Measurements from ENCODE around the gene PCDHA8. TPM values are rescaled to one million over a fixed set of nuclear protein-coding genes. Genes with fewer than 3 reads are reported as not detected.
A peak's percentile ranks its signal among the peaks of the same experiment; 100 is the strongest.
"Not testable (repeated sequence)": the region's sequence is repeated elsewhere in the genome, so short reads cannot be mapped to it uniquely, and the experiment has no call there.

PCDHA8 gene, protein sequence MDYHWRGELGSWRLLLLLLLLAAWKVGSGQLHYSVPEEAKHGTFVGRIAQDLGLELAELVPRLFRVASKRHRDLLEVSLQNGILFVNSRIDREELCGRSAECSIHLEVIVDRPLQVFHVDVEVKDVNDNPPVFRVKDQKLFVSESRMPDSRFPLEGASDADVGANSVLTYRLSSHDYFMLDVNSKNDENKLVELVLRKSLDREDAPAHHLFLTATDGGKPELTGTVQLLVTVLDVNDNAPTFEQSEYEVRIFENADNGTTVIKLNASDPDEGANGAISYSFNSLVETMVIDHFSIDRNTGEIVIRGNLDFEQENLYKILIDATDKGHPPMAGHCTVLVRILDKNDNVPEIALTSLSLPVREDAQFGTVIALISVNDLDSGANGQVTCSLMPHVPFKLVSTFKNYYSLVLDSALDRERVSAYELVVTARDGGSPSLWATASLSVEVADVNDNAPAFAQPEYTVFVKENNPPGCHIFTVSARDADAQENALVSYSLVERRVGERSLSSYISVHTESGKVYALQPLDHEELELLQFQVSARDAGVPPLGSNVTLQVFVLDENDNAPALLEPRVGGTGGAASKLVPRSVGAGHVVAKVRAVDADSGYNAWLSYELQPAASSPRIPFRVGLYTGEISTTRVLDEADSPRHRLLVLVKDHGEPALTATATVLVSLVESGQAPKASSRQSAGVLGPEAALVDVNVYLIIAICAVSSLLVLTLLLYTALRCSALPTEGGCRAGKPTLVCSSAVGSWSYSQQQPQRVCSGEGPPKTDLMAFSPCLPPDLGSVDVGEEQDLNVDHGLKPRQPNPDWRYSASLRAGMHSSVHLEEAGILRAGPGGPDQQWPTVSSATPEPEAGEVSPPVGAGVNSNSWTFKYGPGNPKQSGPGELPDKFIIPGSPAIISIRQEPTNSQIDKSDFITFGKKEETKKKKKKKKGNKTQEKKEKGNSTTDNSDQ
- polyA plus RNA-seq (2012; ENCODE audit: insufficient read depth, insufficient read length): not detected

DNA sequence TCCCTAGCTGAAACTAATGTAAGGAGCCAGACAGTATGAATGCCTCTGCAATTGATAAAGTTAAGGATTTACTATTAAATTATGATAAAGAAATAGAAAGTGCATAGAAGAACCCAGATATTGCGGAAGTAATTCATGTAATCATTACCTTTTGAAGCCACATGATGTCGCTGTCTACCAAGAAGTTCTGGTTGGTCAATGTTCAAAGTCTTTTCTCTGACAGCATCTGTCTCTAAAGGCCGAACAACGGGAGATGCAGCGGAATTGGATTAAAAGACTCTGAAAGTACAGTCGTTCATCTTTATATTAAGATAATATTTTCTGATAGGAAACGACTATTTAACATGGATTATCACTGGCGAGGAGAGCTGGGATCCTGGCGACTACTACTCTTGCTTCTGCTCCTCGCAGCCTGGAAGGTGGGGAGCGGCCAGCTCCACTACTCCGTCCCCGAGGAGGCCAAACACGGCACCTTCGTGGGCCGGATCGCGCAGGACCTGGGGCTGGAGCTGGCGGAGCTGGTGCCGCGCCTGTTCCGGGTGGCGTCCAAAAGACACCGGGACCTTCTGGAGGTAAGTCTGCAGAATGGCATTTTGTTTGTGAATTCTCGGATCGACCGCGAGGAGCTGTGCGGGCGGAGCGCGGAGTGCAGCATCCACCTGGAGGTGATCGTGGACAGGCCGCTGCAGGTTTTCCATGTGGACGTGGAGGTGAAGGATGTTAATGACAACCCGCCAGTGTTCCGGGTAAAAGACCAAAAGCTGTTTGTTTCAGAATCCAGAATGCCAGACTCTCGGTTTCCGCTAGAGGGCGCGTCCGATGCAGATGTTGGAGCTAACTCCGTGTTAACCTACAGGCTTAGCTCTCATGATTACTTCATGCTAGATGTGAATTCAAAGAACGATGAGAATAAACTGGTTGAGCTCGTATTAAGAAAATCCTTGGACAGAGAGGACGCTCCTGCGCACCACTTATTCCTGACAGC, at the start of gene PCDHA8:
Gene PCDHA8, plus strand, starts transcription at position 210 of the 985 bp plus-strand sequence. Its CDS starts 135 bp downstream, at position 345.
- peak; percentile 42 for DNase-seq (ENCODE audit: low read depth, low spot score)
- peak within 1 kb of the TSS; percentile 32 for H3K4me3 ChIP-seq (ENCODE audit: low read length)

DNA sequence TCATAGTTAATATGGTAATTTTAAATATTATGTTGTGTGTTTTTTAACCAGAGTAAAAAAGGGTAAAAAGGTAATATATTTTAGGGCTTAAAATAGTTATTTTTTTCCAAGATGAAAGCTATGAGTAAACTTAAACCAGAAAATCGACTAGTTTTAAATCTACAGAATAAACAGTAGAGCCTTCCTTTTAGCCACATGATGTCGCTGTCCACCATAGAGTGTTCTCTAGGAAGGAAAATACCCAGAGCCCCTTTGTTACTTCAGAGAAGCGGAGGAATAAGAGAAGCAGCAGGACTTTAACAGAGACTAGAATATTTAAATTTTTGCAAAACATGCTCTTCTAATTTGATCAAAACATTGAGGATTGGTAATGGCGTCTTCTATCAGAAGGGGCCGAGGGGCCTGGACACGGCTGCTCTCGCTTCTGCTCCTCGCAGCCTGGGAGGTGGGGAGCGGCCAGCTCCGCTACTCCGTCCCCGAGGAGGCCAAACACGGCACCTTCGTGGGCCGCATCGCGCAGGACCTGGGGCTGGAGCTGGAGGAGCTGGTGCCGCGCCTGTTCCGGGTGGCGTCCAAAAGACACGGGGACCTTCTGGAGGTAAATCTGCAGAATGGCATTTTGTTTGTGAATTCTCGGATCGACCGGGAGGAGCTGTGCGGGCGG, 46.3 kb upstream of the PCDHA8 start, which contains the start of gene PCDHA2:
Gene PCDHA2, plus strand, starts transcription at position 258 of the 664 bp plus-strand sequence.
- DNase-seq (ENCODE audit: low read depth, low spot score): no peak
- H3K4me3 ChIP-seq (ENCODE audit: low read length): no peak within 1 kb of the TSS

DNA sequence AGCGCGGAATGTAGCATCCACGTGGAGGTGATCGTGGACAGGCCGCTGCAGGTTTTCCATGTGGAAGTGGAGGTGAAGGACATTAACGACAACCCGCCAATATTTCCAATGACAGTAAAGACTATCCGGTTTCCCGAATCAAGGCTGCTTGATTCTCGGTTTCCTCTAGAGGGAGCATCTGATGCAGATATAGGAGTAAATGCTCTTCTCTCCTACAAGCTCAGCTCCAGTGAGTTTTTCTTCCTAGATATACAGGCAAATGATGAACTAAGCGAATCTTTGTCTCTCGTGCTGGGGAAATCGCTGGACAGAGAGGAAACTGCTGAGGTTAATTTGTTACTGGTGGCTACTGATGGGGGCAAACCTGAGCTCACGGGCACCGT, 45.7 kb upstream of the PCDHA8 start:
- H3K4me3 ChIP-seq (ENCODE audit: low read length): no peak overlapping the region
- no peak for DNase-seq (ENCODE audit: low read depth, low spot score)

DNA sequence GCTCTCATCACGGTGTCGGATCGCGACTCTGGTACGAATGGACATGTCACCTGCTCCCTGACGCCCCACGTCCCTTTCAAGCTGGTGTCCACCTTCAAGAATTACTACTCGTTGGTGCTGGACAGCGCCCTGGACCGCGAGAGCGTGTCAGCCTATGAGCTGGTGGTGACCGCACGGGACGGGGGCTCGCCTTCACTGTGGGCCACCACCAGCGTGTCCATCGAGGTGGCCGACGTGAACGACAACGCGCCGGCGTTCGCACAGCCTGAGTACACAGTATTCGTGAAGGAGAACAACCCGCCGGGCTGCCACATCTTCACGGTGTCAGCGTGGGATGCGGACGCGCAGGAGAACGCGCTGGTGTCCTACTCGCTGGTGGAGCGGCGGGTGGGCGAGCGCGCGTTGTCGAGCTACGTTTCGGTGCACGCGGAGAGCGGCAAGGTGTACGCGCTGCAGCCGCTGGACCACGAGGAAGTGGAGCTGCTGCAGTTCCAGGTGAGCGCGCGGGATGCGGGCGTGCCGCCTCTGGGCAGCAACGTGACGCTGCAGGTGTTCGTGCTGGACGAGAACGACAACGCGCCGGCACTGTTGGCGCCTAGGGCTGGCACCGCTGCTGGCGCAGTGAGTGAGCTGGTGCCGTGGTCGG, 44.8 kb upstream of the PCDHA8 start:
- H3K4me3 ChIP-seq (ENCODE audit: low read length); DNase-seq (ENCODE audit: low read depth, low spot score): not testable (repeated sequence)

DNA sequence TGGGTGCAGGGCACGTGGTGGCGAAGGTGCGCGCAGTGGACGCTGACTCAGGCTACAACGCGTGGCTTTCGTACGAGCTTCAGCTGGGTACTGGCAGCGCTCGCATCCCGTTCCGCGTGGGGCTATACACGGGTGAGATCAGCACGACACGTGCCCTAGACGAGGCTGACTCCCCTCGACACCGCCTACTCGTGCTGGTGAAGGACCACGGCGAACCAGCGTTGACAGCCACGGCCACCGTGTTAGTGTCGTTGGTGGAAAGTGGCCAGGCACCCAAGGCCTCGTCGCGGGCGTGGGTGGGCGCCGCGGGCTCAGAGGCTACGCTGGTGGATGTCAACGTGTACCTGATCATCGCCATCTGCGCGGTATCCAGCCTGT, 44.3 kb upstream of the PCDHA8 start:
- no peak overlapping the region for H3K4me3 ChIP-seq (ENCODE audit: low read length)
- no peak for DNase-seq (ENCODE audit: low read depth, low spot score)

DNA sequence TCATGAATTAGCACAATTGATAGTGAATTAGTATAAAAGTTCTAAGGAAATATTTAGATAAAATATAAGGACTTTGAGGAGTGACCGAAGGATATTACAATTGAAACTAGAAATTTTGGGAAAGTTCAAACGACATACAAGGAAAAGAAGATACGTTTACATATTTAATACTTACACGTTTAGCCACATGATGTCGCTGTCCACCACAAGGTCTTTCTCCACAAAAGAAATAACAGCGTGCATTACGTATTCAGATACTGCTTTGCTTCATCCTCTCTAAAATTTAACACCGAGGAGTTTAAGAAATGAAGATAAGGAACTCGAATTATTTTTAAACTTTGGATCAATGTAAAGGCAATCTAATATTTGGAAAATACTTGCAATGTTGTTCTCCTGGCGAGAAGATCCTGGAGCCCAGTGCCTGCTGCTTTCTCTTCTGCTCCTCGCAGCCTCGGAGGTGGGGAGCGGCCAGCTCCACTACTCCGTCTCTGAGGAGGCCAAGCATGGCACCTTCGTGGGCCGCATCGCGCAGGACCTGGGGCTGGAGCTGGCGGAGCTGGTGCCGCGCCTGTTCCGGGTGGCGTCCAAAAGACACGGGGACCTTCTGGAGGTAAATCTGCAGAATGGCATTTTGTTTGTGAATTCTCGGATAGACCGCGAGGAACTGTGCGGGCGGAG, 40.0 kb upstream of the PCDHA8 start, which contains the start of gene PCDHA3:
Gene PCDHA3, plus strand, starts transcription at position 242 of the 678 bp plus-strand sequence.
- no peak for DNase-seq (ENCODE audit: low read depth, low spot score)

DNA sequence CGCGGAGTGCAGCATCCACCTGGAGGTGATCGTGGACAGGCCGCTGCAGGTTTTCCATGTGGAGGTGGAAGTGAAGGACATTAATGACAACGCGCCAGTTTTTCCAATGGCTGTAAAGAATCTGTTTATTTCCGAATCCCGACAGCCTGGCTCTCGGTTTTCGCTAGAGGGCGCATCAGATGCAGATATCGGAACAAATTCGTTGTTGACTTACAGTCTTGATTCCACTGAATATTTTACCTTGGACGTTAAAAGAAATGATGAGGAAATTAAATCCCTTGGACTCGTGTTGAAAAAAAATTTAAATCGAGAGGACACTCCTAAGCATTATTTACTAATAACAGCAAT, 39.5 kb upstream of the PCDHA8 start:
- no peak for DNase-seq (ENCODE audit: low read depth, low spot score)
- H3K4me3 ChIP-seq (ENCODE audit: low read length): no peak overlapping the region

More for the DNA sequence above, 40.0 kb upstream of the PCDHA8 start, which contains the start of gene PCDHA3:
- no peak within 1 kb of the TSS for H3K4me3 ChIP-seq (ENCODE audit: low read length)

DNA sequence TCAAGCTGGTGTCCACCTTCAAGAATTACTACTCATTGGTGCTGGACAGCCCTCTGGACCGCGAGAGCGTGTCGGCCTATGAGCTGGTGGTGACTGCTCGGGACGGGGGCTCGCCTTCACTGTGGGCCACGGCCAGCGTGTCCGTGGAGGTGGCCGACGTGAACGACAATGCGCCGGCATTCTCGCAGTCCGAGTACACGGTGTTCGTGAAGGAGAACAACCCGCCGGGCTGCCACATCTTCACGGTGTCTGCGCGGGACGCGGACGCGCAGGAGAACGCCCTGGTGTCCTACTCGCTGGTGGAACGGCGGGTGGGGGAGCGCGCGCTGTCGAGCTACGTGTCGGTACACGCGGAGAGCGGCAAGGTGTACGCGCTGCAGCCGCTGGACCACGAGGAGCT, 38.6 kb upstream of the PCDHA8 start:
- H3K4me3 ChIP-seq (ENCODE audit: low read length); DNase-seq (ENCODE audit: low read depth, low spot score): not testable (repeated sequence)

DNA sequence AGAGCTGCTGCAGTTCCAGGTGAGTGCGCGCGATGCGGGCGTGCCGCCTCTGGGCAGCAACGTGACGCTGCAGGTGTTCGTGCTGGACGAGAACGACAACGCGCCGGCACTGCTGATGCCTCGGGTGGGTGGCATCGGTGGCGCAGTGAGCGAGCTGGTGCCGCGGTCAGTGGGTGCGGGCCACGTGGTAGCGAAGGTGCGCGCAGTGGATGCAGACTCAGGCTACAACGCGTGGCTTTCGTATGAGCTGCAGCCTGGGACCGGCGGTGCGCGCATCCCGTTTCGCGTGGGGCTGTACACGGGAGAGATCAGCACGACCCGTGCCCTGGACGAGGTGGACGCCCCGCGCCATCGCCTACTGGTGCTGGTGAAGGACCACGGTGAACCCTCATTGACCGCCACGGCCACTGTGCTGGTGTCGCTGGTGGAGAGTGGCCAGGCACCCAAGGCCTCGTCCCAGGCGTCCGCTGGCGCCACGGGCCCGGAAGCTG, 38.2 kb upstream of the PCDHA8 start:
- no peak overlapping the region for H3K4me3 ChIP-seq (ENCODE audit: low read length)
- no peak for DNase-seq (ENCODE audit: low read depth, low spot score)

DNA sequence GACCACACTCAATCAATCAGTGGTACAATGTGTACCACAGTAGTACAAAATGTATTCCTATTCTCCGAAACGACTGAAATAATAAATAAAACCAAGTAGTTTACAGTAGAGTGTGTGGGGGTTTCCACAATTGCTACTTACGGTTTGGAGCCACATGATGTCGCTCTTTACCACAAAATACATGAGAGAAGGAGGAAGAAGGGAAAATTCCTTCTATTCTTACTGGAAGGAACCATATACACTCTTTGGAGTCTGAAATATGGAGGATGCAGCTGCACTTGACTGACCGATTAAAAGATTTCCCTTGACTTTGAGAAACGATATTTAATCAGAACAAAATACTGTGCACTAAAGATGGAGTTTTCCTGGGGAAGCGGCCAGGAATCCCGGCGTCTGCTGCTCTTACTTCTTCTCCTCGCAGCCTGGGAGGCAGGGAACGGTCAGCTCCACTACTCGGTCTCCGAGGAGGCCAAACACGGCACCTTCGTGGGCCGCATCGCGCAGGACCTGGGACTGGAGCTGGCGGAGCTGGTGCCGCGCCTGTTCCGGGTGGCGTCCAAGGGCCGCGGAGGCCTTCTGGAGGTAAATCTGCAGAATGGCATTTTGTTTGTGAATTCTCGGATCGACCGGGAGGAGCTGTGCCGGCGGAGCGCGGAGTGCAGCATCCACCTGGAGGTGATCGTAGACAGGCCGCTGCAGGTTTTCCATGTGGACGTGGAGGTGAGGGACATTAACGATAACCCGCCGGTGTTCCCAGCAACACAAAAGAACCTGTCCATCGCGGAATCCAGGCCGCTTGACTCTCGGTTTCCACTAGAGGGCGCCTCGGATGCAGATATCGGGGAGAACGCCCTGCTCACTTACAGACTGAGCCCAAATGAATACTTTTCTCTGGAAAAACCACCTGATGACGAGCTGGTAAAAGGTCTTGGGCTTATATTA, 33.9 kb upstream of the PCDHA8 start, which contains the start of gene PCDHA4:
Gene PCDHA4, plus strand, starts transcription at position 235 of the 942 bp plus-strand sequence.
- no peak for DNase-seq (ENCODE audit: low read depth, low spot score)
- H3K4me3 ChIP-seq (ENCODE audit: low read length): no peak within 1 kb of the TSS

DNA sequence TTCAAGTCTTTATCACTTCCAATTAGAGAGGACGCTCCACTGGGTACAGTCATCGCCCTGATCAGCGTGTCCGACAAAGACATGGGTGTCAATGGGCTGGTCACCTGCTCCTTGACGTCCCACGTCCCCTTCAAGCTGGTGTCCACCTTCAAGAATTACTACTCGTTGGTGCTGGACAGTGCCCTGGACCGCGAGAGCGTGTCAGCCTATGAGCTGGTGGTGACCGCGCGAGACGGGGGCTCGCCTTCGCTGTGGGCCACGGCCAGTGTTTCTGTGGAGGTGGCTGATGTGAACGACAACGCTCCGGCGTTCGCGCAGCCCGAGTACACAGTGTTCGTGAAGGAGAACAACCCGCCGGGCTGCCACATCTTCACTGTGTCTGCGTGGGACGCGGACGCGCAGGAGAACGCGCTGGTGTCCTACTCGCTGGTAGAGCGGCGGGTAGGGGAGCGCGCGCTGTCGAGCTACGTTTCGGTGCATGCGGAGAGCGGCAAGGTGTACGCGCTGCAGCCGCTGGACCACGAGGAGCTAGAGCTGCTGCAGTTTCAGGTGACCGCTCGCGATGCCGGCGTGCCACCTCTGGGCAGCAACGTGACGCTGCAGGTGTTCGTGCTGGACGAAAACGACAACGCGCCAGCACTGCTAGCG, 32.6 kb upstream of the PCDHA8 start:
- H3K4me3 ChIP-seq (ENCODE audit: low read length); DNase-seq (ENCODE audit: low read depth, low spot score): not testable (repeated sequence)

DNA sequence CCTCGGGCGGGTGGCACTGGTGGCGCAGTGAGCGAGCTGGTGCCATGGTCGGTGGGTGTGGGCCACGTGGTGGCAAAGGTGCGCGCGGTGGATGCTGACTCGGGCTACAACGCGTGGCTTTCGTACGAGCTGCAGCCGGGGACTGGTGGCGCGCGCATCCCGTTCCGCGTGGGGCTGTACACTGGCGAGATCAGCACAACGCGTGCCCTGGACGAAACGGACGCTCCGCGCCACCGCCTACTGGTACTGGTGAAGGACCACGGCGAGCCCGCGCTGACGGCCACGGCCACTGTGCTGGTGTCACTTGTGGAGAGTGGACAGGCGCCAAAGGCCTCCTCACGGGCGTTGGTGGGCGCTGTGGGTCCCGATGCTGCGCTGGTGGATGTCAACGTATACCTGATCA, 32.1 kb upstream of the PCDHA8 start:
- no peak overlapping the region for H3K4me3 ChIP-seq (ENCODE audit: low read length)
- no peak for DNase-seq (ENCODE audit: low read depth, low spot score)

DNA sequence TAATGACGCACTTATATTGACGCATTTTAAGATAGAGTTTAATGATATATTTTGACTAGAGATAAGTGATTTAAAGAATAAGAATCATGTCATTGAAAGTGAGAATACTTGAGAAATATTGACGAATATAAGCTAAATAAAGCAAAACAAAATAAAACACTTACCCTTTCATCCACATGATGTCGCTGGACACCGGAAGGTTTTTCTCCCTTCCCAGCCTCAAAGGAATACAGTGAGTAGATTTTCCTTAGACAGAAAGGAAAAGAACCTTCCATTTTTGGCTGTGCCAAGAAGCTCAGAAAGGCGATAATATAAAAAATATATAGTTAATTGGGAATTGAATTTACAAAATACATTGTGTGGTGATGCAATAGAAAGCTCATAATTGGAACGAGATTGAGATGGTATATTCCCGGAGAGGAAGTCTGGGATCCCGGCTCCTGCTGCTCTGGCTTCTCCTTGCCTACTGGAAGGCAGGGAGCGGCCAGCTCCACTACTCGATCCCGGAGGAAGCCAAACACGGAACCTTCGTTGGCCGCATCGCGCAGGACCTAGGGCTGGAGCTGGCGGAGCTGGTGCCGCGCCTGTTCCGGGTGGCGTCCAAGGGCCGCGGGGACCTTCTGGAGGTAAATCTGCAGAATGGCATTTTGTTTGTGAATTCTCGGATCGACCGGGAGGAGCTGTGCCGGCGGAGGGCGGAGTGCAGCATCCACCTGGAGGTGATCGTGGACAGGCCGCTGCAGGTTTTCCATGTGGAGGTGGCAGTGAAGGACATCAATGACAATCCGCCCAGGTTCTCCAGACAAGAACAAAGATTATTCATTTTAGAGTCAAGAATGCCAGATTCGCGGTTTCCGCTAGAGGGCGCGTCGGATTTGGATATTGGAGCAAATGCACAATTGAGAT, 19.4 kb upstream of the PCDHA8 start, which contains the start of gene PCDHA5:
Gene PCDHA5, plus strand, starts transcription at position 239 of the 906 bp plus-strand sequence.
- H3K4me3 ChIP-seq (ENCODE audit: low read length): no peak within 1 kb of the TSS
- DNase-seq (ENCODE audit: low read depth, low spot score): peak; percentile 37

DNA sequence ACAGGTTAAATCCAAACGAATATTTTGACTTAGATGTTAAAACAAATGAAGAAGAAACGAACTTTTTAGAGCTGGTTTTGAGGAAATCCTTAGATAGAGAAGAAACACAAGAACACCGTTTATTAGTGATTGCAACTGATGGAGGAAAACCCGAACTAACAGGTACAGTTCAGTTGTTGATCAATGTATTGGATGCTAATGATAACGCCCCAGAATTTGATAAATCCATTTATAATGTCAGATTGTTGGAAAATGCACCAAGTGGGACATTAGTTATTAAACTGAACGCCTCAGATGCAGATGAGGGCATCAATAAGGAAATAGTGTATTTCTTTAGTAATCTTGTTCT, 18.7 kb upstream of the PCDHA8 start:
- no peak for DNase-seq (ENCODE audit: low read depth, low spot score)
- H3K4me3 ChIP-seq (ENCODE audit: low read length): no peak overlapping the region
